ENCODE measurements around the gene COPA. TPM values are rescaled to one million over a fixed set of nuclear protein-coding genes. Genes with fewer than 3 reads are reported as not detected.

COPA gene
- total RNA-seq, 1 donor from 2014 or later = 142 TPM

DNA sequence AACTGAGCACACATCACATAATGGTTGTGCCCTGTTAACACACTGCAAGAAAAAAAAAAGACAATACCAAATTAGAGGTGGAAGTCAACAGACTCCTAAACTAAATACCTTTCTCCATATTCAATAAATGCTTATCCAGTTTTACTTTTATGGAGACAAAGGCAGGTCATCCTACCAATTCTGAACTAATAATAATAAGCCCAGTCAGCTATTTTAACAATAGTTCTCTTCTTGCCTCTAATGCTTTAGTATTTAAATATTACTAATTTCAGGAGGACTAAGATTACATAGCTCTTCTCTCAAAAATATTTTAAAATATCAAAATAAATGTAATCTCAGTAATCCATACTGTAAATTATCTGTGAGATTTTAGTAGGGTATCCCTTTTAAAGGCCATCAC is 10.5 kb downstream of the COPA start:
- Histone ChIP-seq H3K4me1 (no peaks in the 10 kb centered on the region), H3K36me3 (peaks cover 98% of the 10 kb centered on the region), H3K9me3 (no peaks in the 10 kb centered on the region), H3K27ac (no peak overlapping the region), H3K4me3 (no peak overlapping the region), H3K27me3 (no peaks in the 10 kb centered on the region)
- ATAC-seq (no peak), DNase-seq (no peak)
- intact Hi-C loops (cut with DNase I) = no loop called here
- TF ChIP-seq, protein P1, sequence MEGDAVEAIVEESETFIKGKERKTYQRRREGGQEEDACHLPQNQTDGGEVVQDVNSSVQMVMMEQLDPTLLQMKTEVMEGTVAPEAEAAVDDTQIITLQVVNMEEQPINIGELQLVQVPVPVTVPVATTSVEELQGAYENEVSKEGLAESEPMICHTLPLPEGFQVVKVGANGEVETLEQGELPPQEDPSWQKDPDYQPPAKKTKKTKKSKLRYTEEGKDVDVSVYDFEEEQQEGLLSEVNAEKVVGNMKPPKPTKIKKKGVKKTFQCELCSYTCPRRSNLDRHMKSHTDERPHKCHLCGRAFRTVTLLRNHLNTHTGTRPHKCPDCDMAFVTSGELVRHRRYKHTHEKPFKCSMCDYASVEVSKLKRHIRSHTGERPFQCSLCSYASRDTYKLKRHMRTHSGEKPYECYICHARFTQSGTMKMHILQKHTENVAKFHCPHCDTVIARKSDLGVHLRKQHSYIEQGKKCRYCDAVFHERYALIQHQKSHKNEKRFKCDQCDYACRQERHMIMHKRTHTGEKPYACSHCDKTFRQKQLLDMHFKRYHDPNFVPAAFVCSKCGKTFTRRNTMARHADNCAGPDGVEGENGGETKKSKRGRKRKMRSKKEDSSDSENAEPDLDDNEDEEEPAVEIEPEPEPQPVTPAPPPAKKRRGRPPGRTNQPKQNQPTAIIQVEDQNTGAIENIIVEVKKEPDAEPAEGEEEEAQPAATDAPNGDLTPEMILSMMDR (IDR thresholded peaks at IDR 0.05) = no peak

DNA sequence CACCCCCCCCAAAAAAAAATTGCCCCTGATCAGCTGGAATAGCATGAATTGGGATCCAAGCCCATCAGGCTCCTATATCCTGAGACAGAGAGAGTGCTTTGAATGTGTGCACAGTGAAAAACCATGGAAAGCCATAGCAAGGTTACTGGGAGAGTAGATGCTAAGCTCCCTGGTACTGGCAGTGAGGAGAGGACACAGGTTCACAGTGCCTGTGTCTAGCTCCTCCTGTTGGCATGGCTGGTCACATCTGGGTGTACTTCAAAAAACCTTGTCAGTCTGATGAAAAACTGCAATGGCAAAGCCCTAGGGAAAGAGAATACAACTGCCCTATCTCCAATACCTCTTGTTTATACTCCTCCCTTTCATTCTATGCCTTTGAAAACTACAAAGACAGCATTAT is 12.9 kb downstream of the COPA start:
- ATAC-seq (no peak), DNase-seq (no peak)
- Histone ChIP-seq H3K36me3 (peaks cover 100% of the 10 kb centered on the region), H3K27ac (no peak overlapping the region), H3K4me3 (no peak overlapping the region), H3K9me3 (no peaks in the 10 kb centered on the region), H3K27me3 (no peaks in the 10 kb centered on the region), H3K4me1 (no peaks in the 10 kb centered on the region)
- intact Hi-C loops (cut with DNase I) = no loop called here
- TF ChIP-seq, protein P1 (IDR thresholded peaks at IDR 0.05) = no peak

DNA sequence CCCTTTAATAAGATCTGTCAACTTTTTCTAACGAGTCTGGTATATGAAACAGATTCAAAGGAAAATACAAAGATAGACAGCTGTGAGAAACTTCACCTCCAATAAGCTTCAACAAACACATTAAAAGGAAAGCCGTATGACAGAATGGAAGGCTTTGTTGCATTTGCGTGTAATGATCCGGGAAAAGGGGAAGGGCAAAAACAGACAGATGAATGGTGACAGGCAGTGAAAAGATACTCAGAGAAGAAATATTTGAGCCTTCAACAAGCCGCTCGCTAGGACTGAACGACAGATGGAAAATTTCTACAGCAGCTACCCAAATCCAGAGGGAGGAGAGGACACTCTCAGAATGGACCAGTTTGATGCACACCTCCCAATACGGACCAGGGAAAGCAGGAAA is 14.9 kb downstream of the COPA start:
- H3K36me3 ChIP-seq = peaks cover 100% of the 10 kb centered on the region
- TF ChIP-seq, protein P1 (IDR thresholded peaks at IDR 0.05) = no peak

DNA sequence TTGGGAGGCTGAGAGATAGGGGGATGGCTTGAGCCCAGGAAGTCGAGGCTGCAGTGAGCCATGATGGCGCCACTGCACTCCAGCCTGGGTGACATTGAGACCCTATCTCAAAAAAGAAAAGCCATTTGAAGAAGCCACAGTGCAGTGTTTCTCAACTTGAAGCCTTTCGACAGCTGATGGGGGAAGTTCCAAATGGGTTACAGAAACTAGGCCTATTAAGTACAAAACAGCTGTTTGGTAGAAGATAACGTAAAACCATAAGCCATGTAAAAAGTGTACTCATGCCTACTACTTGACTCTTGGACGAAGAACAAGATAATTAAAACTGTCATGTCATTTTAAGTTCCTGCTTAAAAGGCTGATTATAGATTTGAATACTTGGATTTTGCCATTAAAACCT is 16.6 kb downstream of the COPA start:
- intact Hi-C loops (cut with DNase I) = no loop called here
- no peak overlapping the region for H3K4me3 ChIP-seq
- no peaks in the 10 kb centered on the region for H3K9me3 ChIP-seq
- ATAC-seq (no peak), DNase-seq (no peak)
- H3K36me3 ChIP-seq = peaks cover 100% of the 10 kb centered on the region
- no peaks in the 10 kb centered on the region for H3K4me1 ChIP-seq
- TF ChIP-seq, protein P1 (IDR thresholded peaks at IDR 0.05) = no peak
- no peak overlapping the region for H3K27ac ChIP-seq
- H3K27me3 ChIP-seq = no peaks in the 10 kb centered on the region

More for the DNA sequence above, 14.9 kb downstream of the COPA start:
- no peak overlapping the region for H3K27ac ChIP-seq
- no peak for ATAC-seq
- intact Hi-C loops (cut with DNase I) = no loop called here
- H3K9me3 ChIP-seq = no peaks in the 10 kb centered on the region
- DNase-seq = no peak
- no peaks in the 10 kb centered on the region for H3K27me3 ChIP-seq
- H3K4me3 ChIP-seq = no peak overlapping the region
- no peaks in the 10 kb centered on the region for H3K4me1 ChIP-seq

DNA sequence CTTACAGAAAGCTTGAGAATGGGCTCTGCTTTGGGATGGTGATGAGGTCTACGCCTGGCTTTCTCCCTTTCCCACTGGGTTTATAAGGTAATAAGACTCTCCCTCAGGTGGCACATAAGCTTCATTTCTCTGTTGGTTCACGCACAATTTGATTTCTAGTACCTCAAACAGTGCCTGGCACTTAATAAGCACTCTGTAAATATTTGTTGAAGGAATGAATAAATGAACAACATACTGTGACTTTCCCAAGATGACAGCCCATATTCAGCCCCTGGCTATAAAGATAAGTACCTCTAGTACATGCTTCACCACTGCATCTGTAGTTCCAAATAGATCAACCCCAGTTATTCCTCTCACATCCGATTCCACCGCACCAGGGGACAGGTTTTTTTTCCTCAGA is 17.8 kb downstream of the COPA start:
- H3K36me3 ChIP-seq = peaks cover 97% of the 10 kb centered on the region
- H3K27ac ChIP-seq = no peak overlapping the region
- intact Hi-C loops (cut with DNase I) = no loop called here
- H3K4me1 ChIP-seq = no peaks in the 10 kb centered on the region
- H3K27me3 ChIP-seq = no peaks in the 10 kb centered on the region
- TF ChIP-seq, protein P1 (IDR thresholded peaks at IDR 0.05) = no peak
- H3K4me3 ChIP-seq = no peak overlapping the region
- no peak for ATAC-seq
- DNase-seq = no peak
- no peaks in the 10 kb centered on the region for H3K9me3 ChIP-seq

DNA sequence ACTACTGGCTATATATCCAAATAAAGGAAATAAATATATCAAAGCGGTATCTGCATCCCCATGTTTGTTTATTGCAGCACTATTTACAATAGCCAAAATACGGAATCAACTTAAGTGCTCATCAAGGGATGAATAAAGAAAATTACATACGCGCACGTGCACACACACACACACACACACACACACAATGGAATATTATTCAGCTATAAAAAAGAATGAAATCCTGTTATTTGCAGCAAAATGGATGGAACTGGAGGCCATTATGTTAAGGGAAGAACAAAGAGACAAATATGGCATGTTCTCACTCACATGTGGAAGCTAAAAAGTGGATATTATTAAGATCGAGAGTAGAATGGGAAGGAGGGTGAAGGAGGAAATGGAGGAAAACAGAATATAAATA is 20.2 kb downstream of the COPA start:
- no peaks in the 10 kb centered on the region for H3K27me3 ChIP-seq
- no peaks in the 10 kb centered on the region for H3K9me3 ChIP-seq
- no peak for ATAC-seq
- H3K4me3 ChIP-seq = no peak overlapping the region
- DNase-seq = no peak
- TF ChIP-seq, protein P1 (IDR thresholded peaks at IDR 0.05) = no peak
- no peak overlapping the region for H3K27ac ChIP-seq
- H3K4me1 ChIP-seq = no peaks in the 10 kb centered on the region
- H3K36me3 ChIP-seq = peaks cover 95% of the 10 kb centered on the region
- intact Hi-C loops (cut with DNase I) = no loop called here
